Esophagus muscularis mucosa (tissue), 4 donors: ENCODE results near the gene PHIP.

Experiments used
- EP300 ChIP-seq: sonication (generic); formaldehyde crosslinking; IDR thresholded peaks from one replicate; pipeline ENCODE4 v1.6.1; 2017; ENCODE audit warnings: antibody characterized with exemption
- POLR2A ChIP-seq: fragments of 450-650 bp; IDR thresholded peaks from one replicate; pipeline ENCODE4 v1.6.1; 2017; ENCODE audit warnings: antibody characterized with exemption, moderate library complexity, mild to moderate bottlenecking, low read depth
- POLR2AphosphoS5 ChIP-seq, 2 donors: sonication (generic); formaldehyde crosslinking; IDR thresholded peaks; one replicate each; pipeline ENCODE4 v1.6.1; 2017; ENCODE audit warnings: antibody characterized with exemption in 2 of 2
- TF ChIP-seq, protein P1 (sequence below), 3 experiments: fragments of 200-600 bp in 2 of 3; fragments of 450-650 bp in 1 of 3; sonication (generic) in 2 of 3; IDR thresholded peaks; one replicate each; pipeline ENCODE4 v1.5.1; 2017 to 2019; ENCODE audit warnings: antibody characterized with exemption in 3 of 3, mild to moderate bottlenecking in 2 of 3, moderate library complexity in 1 of 3

DNA sequence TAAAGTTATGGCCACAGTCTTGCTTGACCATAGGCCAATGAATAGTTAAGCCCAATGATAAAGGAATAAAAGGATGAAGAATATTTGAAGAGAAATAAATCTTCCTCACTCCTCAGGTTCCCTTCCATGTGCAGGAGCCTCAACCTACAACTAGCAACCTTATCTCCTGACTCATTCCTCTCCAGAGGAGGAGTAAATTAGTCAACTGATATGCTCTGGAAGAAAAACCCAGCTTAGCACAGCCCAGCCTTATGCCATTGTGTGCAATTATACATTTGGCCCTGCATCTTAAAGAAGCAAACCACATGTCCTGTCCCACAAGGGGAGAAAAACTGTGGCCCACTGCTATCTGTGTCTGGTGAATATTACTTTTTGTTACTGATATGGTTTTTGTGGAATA, 82.1 kb downstream of the PHIP start:
- TF ChIP-seq, protein P1, sequence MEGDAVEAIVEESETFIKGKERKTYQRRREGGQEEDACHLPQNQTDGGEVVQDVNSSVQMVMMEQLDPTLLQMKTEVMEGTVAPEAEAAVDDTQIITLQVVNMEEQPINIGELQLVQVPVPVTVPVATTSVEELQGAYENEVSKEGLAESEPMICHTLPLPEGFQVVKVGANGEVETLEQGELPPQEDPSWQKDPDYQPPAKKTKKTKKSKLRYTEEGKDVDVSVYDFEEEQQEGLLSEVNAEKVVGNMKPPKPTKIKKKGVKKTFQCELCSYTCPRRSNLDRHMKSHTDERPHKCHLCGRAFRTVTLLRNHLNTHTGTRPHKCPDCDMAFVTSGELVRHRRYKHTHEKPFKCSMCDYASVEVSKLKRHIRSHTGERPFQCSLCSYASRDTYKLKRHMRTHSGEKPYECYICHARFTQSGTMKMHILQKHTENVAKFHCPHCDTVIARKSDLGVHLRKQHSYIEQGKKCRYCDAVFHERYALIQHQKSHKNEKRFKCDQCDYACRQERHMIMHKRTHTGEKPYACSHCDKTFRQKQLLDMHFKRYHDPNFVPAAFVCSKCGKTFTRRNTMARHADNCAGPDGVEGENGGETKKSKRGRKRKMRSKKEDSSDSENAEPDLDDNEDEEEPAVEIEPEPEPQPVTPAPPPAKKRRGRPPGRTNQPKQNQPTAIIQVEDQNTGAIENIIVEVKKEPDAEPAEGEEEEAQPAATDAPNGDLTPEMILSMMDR (IDR thresholded peaks at IDR 0.05) = no peak
- TF ChIP-seq EP300 (no peak), POLR2A (no peak), POLR2AphosphoS5 (IDR thresholded peaks at IDR 0.05) (no peak)
